Renal cortical epithelial cell (primary cell): ENCODE results near the gene RAB40B. TPM values are rescaled to one million over a fixed set of nuclear protein-coding genes. Genes with fewer than 3 reads are reported as not detected.

Source experiments
- DNase-seq: peaks from one replicate; pipeline ENCODE4 v3.0.0-alpha.2; 2011; ENCODE audit warnings: low read depth
- total RNA-seq: library from RNA; depleted of rRNA; stranded (reverse); fragments of >200 nt; gene quantifications from 2 replicates; pipeline ENCODE4 v1.2.3, GENCODE V29; 2014

The RAB40B gene
- total RNA-seq, 1 donor from 2014 or later: 31.5 TPM

- no peak for DNase-seq
Observed at GRCh38 chr17:82692268-82692667, 6.2 kb downstream of the RAB40B start.

GRCh38 chr17:82691714-82692113, 6.8 kb downstream of the RAB40B start:
- DNase-seq: no peak

DNA sequence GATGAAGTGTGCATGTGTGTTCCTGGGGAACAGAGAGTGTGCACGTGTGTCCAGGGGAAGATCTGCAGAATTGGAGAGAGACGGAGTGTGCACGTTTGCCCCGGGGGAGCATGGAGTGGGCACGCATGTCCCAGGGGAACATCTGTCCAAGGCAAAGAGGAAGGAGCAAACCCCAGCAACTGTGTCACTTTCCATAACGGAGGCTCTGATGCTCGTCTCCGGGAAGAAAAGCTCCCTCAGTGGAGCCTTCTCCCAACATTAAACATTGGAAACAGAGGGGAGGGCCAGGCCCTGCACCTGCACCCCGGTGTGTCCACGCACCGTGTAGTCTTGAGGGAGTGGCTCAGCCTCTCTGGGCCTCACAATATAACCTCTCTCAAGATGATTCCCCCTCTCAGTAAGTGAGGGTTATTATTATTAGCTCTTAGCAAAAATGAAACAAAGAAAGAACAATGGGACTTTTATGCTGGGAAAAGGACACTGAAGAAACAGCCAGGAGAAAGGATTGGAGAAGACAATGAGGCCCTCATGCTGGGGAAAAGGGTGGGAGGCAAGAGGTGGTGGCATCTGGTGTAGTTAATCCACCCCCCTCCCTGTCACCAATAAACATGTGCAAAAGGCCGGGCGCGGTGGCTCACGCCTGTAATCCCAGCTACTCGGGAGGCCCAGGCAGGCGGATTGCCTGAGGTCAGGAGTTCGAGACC, 7.6 kb downstream of the RAB40B start:
- no peak for DNase-seq

DNA sequence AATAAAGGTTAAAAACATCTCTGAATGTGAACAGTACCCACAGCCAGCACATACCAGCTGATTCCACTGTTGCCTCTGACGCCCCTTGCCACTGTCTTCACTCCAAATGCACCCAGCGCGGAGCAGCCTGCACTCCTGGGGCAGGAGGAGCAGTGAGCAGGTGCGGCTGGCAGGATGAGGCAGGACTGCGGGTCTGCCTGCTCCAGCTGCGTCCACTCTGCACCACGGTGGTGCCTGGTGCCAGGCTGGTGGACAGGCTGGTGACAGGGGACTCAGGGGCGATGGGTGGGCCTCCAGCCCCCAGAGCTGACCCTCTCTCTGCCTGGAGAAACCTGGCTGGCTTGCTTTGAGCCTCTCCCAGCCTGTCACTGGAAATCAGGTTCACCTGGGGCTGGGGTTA, 9.4 kb downstream of the RAB40B start:
- DNase-seq: no peak

- peak; percentile 70 for DNase-seq
Observed at GRCh38 chr17:82687871-82688270, 10.6 kb downstream of the RAB40B start.

GRCh38 chr17:82687375-82687861, 11.1 kb downstream of the RAB40B start:
- DNase-seq: peak; percentile 98

- no peak for DNase-seq
Observed at GRCh38 chr17:82686366-82687324, 11.9 kb downstream of the RAB40B start.

- DNase-seq: no peak
Observed at GRCh38 chr17:82685291-82685690, 13.2 kb downstream of the RAB40B start.

DNA sequence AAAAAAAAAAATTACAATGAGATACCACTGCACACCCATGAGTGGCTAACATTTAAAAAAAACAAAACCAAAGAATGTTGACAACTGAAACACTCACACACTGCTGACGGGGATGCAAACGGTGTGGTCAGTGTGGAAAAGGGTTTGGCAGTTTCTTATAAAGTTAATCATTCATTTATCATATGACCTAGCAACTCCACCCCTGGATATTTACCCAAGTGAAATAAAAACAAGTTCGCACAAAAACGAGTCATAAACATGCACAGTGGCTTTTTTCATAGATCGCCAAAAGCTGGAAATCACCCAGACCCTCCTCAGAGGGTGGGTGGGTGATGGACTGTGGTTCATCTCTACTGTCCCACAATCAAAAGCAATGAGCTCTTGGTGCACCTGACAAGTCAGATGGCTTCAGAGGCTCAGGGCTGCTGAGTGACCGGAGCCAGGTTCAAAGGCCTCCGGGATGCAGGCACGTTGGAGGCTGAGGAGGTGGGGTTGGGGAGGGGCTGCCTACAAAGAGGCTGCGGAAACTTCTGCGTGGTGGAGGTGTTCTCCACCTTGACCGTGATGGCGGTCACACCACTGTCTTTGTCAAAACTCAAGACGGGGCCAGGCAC, 14.2 kb downstream of the RAB40B start:
- DNase-seq: peak; percentile 99

- DNase-seq: no peak
Observed at GRCh38 chr17:82683534-82683933, 15.0 kb downstream of the RAB40B start.

DNA sequence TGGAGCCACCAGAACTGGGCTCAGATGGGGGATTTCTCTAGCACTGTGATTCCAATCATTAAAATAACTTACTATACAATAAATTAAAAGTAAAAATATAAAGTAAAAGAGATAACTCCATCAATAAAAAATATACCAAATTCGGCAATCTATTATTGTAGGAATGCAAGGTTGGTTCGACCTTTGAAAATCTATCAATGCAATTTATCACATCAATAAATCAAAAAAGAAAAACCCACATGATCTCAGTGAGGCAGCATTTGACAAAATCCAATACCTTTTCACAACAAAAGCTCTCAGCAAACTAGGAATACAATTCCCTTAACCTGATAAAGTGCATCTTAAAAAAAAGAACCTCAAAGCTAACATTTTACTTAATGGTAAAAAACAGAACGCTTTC, 17.0 kb downstream of the RAB40B start:
- DNase-seq: no peak

GRCh38 chr17:82679586-82680465, 18.7 kb downstream of the RAB40B start:
- no peak for DNase-seq

DNA sequence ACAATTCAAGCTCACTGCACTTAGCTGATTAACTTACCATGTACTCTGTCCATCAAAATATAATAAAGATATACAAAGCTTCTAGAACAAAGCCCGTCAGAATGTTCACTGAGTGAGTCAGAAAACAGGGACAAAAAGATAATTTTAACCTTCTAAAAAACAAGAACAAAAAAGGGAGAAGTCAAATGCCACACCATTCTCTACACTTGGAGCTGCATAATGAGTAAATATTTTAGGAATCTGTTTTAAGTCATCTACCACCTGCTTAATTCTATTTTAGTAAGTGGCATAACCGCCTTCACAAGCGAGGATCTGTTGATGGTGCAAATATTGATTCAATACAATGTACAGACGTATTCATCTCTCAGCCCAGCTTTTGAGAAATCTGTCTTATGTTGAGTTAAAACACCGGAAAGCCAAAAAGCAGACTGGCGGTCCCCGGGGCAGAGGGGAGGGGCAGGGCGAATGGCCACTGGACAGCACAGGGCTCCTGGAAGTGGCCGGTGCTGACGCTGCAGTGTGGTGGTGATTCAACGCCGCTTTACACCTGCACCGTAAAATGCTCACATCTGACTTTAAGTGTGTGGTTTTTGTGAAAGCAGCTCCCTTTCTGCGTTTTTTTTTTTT, 20.1 kb downstream of the RAB40B start:
- DNase-seq: no peak

DNA sequence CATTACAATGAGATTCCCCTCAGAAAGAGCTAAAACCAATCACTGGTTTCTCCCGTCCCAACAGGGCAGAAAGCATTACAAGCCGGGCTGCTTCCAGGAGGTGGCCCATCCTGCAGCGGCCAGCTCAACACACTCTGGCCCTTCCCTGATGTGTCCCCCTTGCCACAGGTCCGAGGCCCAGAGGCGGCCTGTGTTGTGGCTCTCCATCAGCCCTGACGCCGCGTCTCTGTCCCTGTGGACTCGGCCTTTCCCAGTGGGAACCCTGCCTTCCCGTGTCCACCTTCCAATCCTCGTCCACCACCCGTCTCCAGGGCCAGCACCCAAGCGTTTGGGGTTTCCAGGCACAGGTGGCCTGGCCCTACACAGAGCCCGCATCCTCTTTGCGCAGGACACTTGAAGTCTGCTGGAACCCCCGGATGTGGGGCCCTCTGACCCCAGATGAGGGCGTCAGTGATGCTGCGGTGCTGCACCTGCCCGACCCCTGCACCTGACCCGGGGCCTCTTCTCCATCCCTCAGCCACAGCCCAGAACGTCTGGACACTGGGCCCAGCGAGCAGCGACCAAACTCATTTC, 21.1 kb downstream of the RAB40B start:
- DNase-seq: no peak

DNA sequence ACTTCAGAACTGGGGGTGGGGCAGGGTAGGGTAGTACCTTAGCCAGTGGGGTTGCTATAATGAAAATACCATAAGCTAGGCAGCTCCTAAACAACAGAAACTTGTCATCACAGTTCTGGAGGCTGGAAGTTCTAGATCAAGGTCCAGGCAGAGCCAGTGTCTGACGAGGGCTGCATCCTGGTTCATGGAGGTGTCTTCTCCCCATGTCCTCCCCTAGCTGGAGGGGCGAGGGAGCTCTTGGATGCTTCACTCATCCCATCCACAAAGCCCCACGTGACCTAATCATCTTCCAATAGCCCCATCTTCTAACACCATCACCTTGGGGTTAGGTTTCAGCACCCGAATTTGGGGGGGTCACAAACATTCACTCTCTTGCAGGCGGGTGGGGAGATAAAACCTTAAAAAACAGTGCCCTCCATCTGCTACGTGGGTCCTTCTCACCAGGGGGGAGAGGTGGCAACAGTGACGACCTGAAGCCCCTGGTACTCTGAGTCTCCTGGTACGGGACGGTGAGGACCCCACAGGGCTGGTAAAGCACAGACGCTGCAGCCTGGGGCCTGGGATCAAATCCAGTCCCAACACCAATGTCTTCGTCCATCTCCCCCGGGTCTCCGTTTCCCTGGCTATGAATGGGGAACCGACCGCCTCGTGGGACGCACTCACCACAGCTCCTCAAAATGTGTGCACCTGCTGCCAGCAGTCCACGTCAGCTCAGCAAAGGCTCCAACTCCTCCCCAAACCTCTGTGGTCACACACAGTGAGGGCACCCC, 22.8 kb downstream of the RAB40B start:
- DNase-seq: no peak

GRCh38 chr17:82674656-82675475, 23.6 kb downstream of the RAB40B start:
- no peak for DNase-seq

DNA sequence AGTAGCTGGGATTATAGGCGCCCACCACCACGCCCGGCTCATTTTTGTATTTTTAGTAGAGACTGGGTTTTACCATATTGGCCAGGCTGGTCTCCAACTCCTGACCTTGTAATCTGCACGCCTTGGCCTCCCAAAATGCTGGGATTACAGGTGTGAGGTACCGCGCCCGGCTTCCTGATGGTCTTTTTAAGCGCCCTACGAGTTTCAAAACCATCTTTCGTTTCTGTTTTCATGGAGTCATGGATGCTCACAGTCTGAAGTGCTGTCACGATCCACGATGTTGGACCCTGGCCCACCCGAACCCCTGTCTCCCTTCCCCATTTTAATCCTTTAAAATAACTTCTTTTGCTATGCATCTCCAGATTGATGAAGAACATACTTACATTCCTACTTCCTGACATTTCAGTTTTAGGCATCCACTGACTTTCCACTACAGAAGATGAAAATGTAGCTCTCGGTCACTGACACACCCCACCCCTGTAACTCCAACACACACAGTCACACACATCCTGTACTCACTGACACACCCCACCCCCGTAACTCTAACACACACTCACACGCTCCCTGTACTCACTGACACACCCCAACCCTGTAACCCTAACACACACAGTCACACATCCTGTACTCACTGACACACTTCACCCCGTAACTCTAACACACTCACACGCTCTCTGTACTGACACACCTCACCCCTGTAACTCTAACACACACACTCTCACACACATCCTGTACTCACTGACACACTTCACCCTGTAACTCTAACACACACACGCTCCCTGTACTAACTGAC, 27.6 kb downstream of the RAB40B start:
- no peak for DNase-seq

DNA sequence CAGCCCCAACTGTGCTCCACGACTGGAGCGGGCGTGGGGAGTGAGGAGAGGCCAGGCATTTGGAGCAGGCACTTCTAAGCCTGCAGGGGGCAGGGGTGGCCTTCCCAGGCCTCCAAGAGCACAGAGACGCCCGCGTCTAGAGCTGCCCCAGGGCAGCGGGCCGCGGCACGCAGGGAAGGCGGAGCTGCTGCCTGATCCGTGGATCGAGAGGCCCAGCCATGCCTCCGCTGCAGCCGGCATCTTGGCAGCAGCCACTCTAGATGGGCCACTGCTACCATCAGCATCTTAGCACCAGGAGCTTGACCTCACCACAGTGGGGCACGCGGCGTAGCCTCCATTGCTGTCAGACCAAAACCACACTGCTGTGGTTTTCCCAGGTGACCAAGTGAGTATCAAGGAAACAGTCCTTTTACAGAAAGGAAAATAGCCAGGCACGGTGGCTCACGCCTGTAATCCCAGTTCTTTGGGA, 29.8 kb downstream of the RAB40B start:
- peak; percentile 56 for DNase-seq
